ENCODE data around the gene RNF220.

RNF220 gene

DNA sequence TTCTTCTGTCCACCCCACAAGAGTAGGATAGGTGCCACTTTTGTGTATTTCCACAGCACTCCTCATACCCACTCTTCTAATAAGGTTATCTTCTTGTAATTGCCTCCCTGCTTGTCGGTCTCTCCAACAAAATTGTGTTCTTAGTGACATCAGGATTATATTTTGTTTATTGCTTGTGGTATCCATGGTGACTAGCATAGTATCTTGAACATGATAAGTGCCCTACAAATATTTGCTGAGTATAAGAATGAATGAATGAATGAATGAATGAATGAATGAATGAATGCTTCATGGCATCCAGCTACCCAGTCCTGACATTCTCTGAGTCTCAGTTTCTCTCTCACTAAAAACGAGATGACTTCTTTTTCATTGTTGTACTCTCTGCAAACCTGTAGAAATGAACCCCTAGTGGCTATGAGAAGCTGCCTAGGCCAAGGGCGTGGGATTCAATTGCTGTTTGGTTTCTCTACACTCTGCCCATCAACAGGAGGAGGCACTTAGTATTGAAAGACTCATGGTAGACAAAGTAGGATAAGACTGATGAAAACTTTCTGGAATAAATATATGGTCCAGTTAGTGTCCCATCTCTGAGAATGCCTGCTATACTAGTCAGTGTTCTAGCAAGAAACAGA lies 148.2 kb downstream of the RNF220 start:
- Histone ChIP-seq H2AFZ (ENCODE audit: low read length) (no peak overlapping the region), H3K4me1 (ENCODE audit: insufficient read depth, low read length, severe bottlenecking) (no peaks in the 10 kb centered on the region), H3K36me3 (ENCODE audit: insufficient read depth, low read length) (no peaks in the 10 kb centered on the region), H3K27ac (ENCODE audit: low read depth, low read length, poor library complexity, severe bottlenecking) (no peak overlapping the region), H3K9me3 (ENCODE audit: low read length) (no peaks in the 10 kb centered on the region), H3K9ac (ENCODE audit: low read length) (no peak overlapping the region), H3K27me3 (ENCODE audit: insufficient read depth, low read length) (peaks cover 2% of the 10 kb centered on the region; the same call in 1 of the 2 replicates), H3F3A (ENCODE audit: insufficient read depth, low read length) (no peaks in the 10 kb centered on the region), H3K4me2 (ENCODE audit: low read length) (no peak overlapping the region), H4K20me1 (ENCODE audit: insufficient read depth, low read length) (no peaks in the 10 kb centered on the region), H3K4me3 (ENCODE audit: low read depth, low read length, poor library complexity, severe bottlenecking) (no peak overlapping the region), H3K9me2 (ENCODE audit: low read depth, low read length) (no peaks in the 10 kb centered on the region), H3K79me2 (ENCODE audit: insufficient read depth, low read length) (no peaks in the 10 kb centered on the region)
- TF ChIP-seq, protein P1, sequence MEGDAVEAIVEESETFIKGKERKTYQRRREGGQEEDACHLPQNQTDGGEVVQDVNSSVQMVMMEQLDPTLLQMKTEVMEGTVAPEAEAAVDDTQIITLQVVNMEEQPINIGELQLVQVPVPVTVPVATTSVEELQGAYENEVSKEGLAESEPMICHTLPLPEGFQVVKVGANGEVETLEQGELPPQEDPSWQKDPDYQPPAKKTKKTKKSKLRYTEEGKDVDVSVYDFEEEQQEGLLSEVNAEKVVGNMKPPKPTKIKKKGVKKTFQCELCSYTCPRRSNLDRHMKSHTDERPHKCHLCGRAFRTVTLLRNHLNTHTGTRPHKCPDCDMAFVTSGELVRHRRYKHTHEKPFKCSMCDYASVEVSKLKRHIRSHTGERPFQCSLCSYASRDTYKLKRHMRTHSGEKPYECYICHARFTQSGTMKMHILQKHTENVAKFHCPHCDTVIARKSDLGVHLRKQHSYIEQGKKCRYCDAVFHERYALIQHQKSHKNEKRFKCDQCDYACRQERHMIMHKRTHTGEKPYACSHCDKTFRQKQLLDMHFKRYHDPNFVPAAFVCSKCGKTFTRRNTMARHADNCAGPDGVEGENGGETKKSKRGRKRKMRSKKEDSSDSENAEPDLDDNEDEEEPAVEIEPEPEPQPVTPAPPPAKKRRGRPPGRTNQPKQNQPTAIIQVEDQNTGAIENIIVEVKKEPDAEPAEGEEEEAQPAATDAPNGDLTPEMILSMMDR (IDR thresholded peaks at IDR 0.05; ENCODE audit: low read length) = no peak
- TF ChIP-seq EZH2 (IDR thresholded peaks at IDR 0.05; ENCODE audit: borderline replicate concordance, low read length) = no peak

DNA sequence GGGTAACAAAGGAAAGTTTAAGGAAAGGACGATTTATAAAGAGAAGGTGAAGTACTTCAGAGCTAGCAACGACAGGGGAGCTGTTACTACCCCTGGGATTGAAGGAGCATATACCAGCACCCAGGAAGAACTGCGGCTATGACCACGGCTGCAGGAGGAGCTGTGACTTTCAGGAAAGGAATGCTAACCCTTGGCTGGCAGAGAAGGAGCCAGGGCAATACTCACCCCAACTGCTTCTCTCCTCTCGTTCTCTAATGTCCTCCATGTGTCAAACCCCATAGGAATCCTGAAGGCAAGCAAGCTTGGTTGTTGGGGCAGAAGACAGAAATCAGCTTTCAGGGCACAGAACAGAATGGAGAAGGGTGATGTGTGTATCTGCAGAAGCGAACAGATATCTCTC lies 148.7 kb downstream of the RNF220 start:
- no peaks in the 10 kb centered on the region for H4K20me1 ChIP-seq (ENCODE audit: insufficient read depth, low read length)
- H3K9me3 ChIP-seq (ENCODE audit: low read length) = no peaks in the 10 kb centered on the region
- H3K36me3 ChIP-seq (ENCODE audit: insufficient read depth, low read length) = no peaks in the 10 kb centered on the region
- H3K79me2 ChIP-seq (ENCODE audit: insufficient read depth, low read length) = no peaks in the 10 kb centered on the region
- H3K9ac ChIP-seq (ENCODE audit: low read length) = no peak overlapping the region
- no peak overlapping the region for H3K4me2 ChIP-seq (ENCODE audit: low read length)
- no peaks in the 10 kb centered on the region for H3K4me1 ChIP-seq (ENCODE audit: insufficient read depth, low read length, severe bottlenecking)
- no peak overlapping the region for H3K4me3 ChIP-seq (ENCODE audit: low read depth, low read length, poor library complexity, severe bottlenecking)
- no peaks in the 10 kb centered on the region for H3K9me2 ChIP-seq (ENCODE audit: low read depth, low read length)
- no peak for TF ChIP-seq EZH2 (IDR thresholded peaks at IDR 0.05; ENCODE audit: borderline replicate concordance, low read length)
- TF ChIP-seq, protein P1 (IDR thresholded peaks at IDR 0.05; ENCODE audit: low read length) = no peak
- peaks cover 4% of the 10 kb centered on the region; the same call in 1 of the 2 replicates for H3K27me3 ChIP-seq (ENCODE audit: insufficient read depth, low read length)
- H3F3A ChIP-seq (ENCODE audit: insufficient read depth, low read length) = no peaks in the 10 kb centered on the region
- H3K27ac ChIP-seq (ENCODE audit: low read depth, low read length, poor library complexity, severe bottlenecking) = no peak overlapping the region
- H2AFZ ChIP-seq (ENCODE audit: low read length) = no peak overlapping the region

DNA sequence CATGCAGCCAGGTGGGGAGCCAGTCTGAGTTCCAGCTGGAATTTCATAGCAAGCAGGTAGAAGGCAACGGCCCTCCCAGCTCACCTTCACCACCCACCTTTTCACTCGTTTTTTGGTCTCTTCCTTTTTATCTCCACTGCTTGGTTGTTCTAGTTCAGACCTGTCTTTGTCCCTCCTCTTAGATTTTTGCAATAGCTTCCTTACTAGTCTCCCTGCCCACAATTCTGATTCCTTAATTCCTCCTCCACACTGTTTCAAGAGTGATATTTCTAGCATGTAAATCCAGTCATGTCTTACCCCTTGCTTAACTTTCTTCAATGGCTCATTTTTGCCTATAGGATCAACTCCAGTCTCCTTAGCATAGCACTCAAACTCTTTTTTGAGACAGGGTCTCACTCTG lies 149.7 kb downstream of the RNF220 start:
- no peaks in the 10 kb centered on the region for H4K20me1 ChIP-seq (ENCODE audit: insufficient read depth, low read length)
- no peaks in the 10 kb centered on the region for H3K4me1 ChIP-seq (ENCODE audit: insufficient read depth, low read length, severe bottlenecking)
- H3K4me2 ChIP-seq (ENCODE audit: low read length) = no peak overlapping the region
- H3K9me2 ChIP-seq (ENCODE audit: low read depth, low read length) = no peaks in the 10 kb centered on the region
- H2AFZ ChIP-seq (ENCODE audit: low read length) = no peak overlapping the region
- H3K36me3 ChIP-seq (ENCODE audit: insufficient read depth, low read length) = no peaks in the 10 kb centered on the region
- no peak for TF ChIP-seq EZH2 (IDR thresholded peaks at IDR 0.05; ENCODE audit: borderline replicate concordance, low read length)
- TF ChIP-seq, protein P1 (IDR thresholded peaks at IDR 0.05; ENCODE audit: low read length) = no peak
- no peak overlapping the region for H3K4me3 ChIP-seq (ENCODE audit: low read depth, low read length, poor library complexity, severe bottlenecking)
- no peak overlapping the region for H3K27ac ChIP-seq (ENCODE audit: low read depth, low read length, poor library complexity, severe bottlenecking)
- no peak overlapping the region for H3K9ac ChIP-seq (ENCODE audit: low read length)
- H3K27me3 ChIP-seq (ENCODE audit: insufficient read depth, low read length) = peaks cover 11% of the 10 kb centered on the region; the same call in 1 of the 2 replicates
- no peaks in the 10 kb centered on the region for H3K9me3 ChIP-seq (ENCODE audit: low read length)
- H3F3A ChIP-seq (ENCODE audit: insufficient read depth, low read length) = no peaks in the 10 kb centered on the region
- H3K79me2 ChIP-seq (ENCODE audit: insufficient read depth, low read length) = no peaks in the 10 kb centered on the region
